Muscle layer of duodenum (tissue), 2 donors: ENCODE data around the gene INPP4A.
A peak's percentile ranks its signal among the peaks of the same experiment; 100 is the strongest.

Source experiments
- H3K27ac ChIP-seq: one replicate; pipeline ENCODE4 v1.7.0; 2013; ENCODE audit warnings: mild to moderate bottlenecking, low read length
- H3K27me3 ChIP-seq: one replicate; pipeline ENCODE4 v1.7.0; 2013; ENCODE audit warnings: low read depth, mild to moderate bottlenecking, control low read depth, low read length
- H3K36me3 ChIP-seq, 2 donors: one replicate each; pipeline ENCODE4 v1.7.0; 2013; ENCODE audit warnings: low read length in 2 of 2, control low read depth in 1 of 2, mild to moderate bottlenecking in 1 of 2; ENCODE audit not compliant: insufficient read depth in 2 of 2, control insufficient read depth in 1 of 2
- H3K4me1 ChIP-seq, 2 donors: one replicate each; pipeline ENCODE4 v1.7.0; 2013; ENCODE audit warnings: low read length in 2 of 2, mild to moderate bottlenecking in 2 of 2, control low read depth in 1 of 2, moderate library complexity in 1 of 2; ENCODE audit not compliant: insufficient read depth in 2 of 2, control insufficient read depth in 1 of 2
- H3K4me3 ChIP-seq, 2 donors: one replicate each; pipeline ENCODE4 v1.7.0; 2013; ENCODE audit warnings: low read length in 2 of 2, low read depth in 1 of 2, mild to moderate bottlenecking in 1 of 2
- H3K9me3 ChIP-seq, 2 donors: one replicate each; pipeline ENCODE4 v1.7.0; 2013; ENCODE audit warnings: low read length in 2 of 2, control low read depth in 1 of 2, mild to moderate bottlenecking in 1 of 2; ENCODE audit not compliant: control insufficient read depth in 1 of 2
- donor health status: healthy.

The INPP4A gene

GRCh38 chr2:98480598-98480997 is 35.9 kb downstream of the INPP4A start:
- Histone ChIP-seq H3K27ac (peak overlapping the region; percentile 27), H3K9me3 (no peaks in the 10 kb centered on the region), H3K36me3 (no peaks in the 10 kb centered on the region), H3K4me1 (peaks cover 38 to 71% of the 10 kb centered on the region in 2 donors), H3K4me3 (no peak overlapping the region), H3K27me3 (no peaks in the 10 kb centered on the region)

- no peaks in the 10 kb centered on the region for H3K27me3 ChIP-seq
- no peaks in the 10 kb centered on the region for H3K9me3 ChIP-seq
- no peak overlapping the region for H3K27ac ChIP-seq
- H3K4me3 ChIP-seq = no peak overlapping the region
- peaks cover 45 to 65% of the 10 kb centered on the region in 2 donors for H3K4me1 ChIP-seq
- no peaks in the 10 kb centered on the region for H3K36me3 ChIP-seq
Observed at GRCh38 chr2:98482362-98482761, 37.7 kb downstream of the INPP4A start.

GRCh38 chr2:98483257-98483861 is 38.7 kb downstream of the INPP4A start:
- H3K27me3 ChIP-seq = no peaks in the 10 kb centered on the region
- no peaks in the 10 kb centered on the region for H3K9me3 ChIP-seq
- peaks cover 44 to 61% of the 10 kb centered on the region in 2 donors for H3K4me1 ChIP-seq
- H3K27ac ChIP-seq = no peak overlapping the region
- no peaks in the 10 kb centered on the region for H3K36me3 ChIP-seq
- no peak overlapping the region for H3K4me3 ChIP-seq

- no peak overlapping the region for H3K27ac ChIP-seq
- no peak overlapping the region for H3K4me3 ChIP-seq
- no peaks in the 10 kb centered on the region for H3K27me3 ChIP-seq
- no peaks in the 10 kb centered on the region for H3K36me3 ChIP-seq
- H3K9me3 ChIP-seq = no peaks in the 10 kb centered on the region
- peaks cover 39 to 61% of the 10 kb centered on the region in 2 donors for H3K4me1 ChIP-seq
Observed at GRCh38 chr2:98484121-98484557, 39.5 kb downstream of the INPP4A start.

- H3K4me1 ChIP-seq = peaks cover 32 to 60% of the 10 kb centered on the region in 2 donors
- no peaks in the 10 kb centered on the region for H3K27me3 ChIP-seq
- no peak overlapping the region for H3K27ac ChIP-seq
- H3K36me3 ChIP-seq = no peaks in the 10 kb centered on the region
- H3K4me3 ChIP-seq = no peak overlapping the region
- H3K9me3 ChIP-seq = no peaks in the 10 kb centered on the region
Observed at GRCh38 chr2:98484652-98485452, 40.2 kb downstream of the INPP4A start.

- H3K9me3 ChIP-seq = no peaks in the 10 kb centered on the region
- H3K27ac ChIP-seq = no peak overlapping the region
- H3K4me3 ChIP-seq = no peak overlapping the region
- H3K36me3 ChIP-seq = no peaks in the 10 kb centered on the region
- peaks cover 27 to 60% of the 10 kb centered on the region in 2 donors for H3K4me1 ChIP-seq
- no peaks in the 10 kb centered on the region for H3K27me3 ChIP-seq
Observed at GRCh38 chr2:98485453-98485755, 40.7 kb downstream of the INPP4A start.

GRCh38 chr2:98486374-98486981 is 41.8 kb downstream of the INPP4A start:
- H3K4me3 ChIP-seq = no peak overlapping the region
- H3K27ac ChIP-seq = no peak overlapping the region
- no peaks in the 10 kb centered on the region for H3K27me3 ChIP-seq
- no peaks in the 10 kb centered on the region for H3K9me3 ChIP-seq
- H3K36me3 ChIP-seq = no peaks in the 10 kb centered on the region
- H3K4me1 ChIP-seq = peaks cover 25 to 53% of the 10 kb centered on the region in 2 donors

- no peak overlapping the region for H3K4me3 ChIP-seq
- H3K27me3 ChIP-seq = no peaks in the 10 kb centered on the region
- H3K36me3 ChIP-seq = no peaks in the 10 kb centered on the region
- no peaks in the 10 kb centered on the region for H3K9me3 ChIP-seq
- H3K27ac ChIP-seq = no peak overlapping the region
- H3K4me1 ChIP-seq = peaks cover 25 to 53% of the 10 kb centered on the region in 2 donors
Observed at GRCh38 chr2:98487101-98487805, 42.6 kb downstream of the INPP4A start.

- Histone ChIP-seq H3K4me1 (peaks cover 25 to 56% of the 10 kb centered on the region in 2 donors), H3K9me3 (no peaks in the 10 kb centered on the region), H3K27ac (no peak overlapping the region), H3K4me3 (no peak overlapping the region), H3K36me3 (no peaks in the 10 kb centered on the region), H3K27me3 (no peaks in the 10 kb centered on the region)
Observed at GRCh38 chr2:98487806-98488189, 43.1 kb downstream of the INPP4A start.

GRCh38 chr2:98488252-98488651 is 43.6 kb downstream of the INPP4A start:
- H3K36me3 ChIP-seq = no peaks in the 10 kb centered on the region
- H3K4me1 ChIP-seq = peaks cover 25 to 58% of the 10 kb centered on the region in 2 donors
- H3K27ac ChIP-seq = no peak overlapping the region
- no peaks in the 10 kb centered on the region for H3K27me3 ChIP-seq
- no peak overlapping the region for H3K4me3 ChIP-seq
- no peaks in the 10 kb centered on the region for H3K9me3 ChIP-seq

GRCh38 chr2:98489486-98489885 is 44.8 kb downstream of the INPP4A start:
- no peaks in the 10 kb centered on the region for H3K36me3 ChIP-seq
- H3K27ac ChIP-seq = no peak overlapping the region

More at GRCh38 chr2:98489486-98489885, 44.8 kb downstream of the INPP4A start:
- Histone ChIP-seq H3K4me3 (no peak overlapping the region), H3K27me3 (no peaks in the 10 kb centered on the region), H3K4me1 (peaks cover 21 to 52% of the 10 kb centered on the region in 2 donors), H3K9me3 (no peaks in the 10 kb centered on the region)
